ENCODE data around the gene PWWP2B.

The PWWP2B gene

GRCh38 chr10:132436861-132437410 lies 39.9 kb downstream of the PWWP2B start:
- no peak overlapping the region for H3K4me3 ChIP-seq (ENCODE audit: low read length)
- no peak for TF ChIP-seq ZNF274 (IDR thresholded peaks at IDR 0.05; ENCODE audit: low read depth, low read length)

- no peak for TF ChIP-seq ZNF274 (IDR thresholded peaks at IDR 0.05; ENCODE audit: low read depth, low read length)
- no peak overlapping the region for H3K4me3 ChIP-seq (ENCODE audit: low read length)
Measured at GRCh38 chr10:132437541-132437950, 40.5 kb downstream of the PWWP2B start.

GRCh38 chr10:132438091-132439024 lies 41.4 kb downstream of the PWWP2B start:
- no peak overlapping the region for H3K4me3 ChIP-seq (ENCODE audit: low read length)
- TF ChIP-seq ZNF274 (IDR thresholded peaks at IDR 0.05; ENCODE audit: low read depth, low read length): no peak

GRCh38 chr10:132439025-132439388 lies 42.0 kb downstream of the PWWP2B start:
- no peak overlapping the region for H3K4me3 ChIP-seq (ENCODE audit: low read length)
- no peak for TF ChIP-seq ZNF274 (IDR thresholded peaks at IDR 0.05; ENCODE audit: low read depth, low read length)

- TF ChIP-seq ZNF274 (IDR thresholded peaks at IDR 0.05; ENCODE audit: low read depth, low read length): no peak
- no peak overlapping the region for H3K4me3 ChIP-seq (ENCODE audit: low read length)
Measured at GRCh38 chr10:132439424-132440163, 42.6 kb downstream of the PWWP2B start.

- peak; percentile 58 for TF ChIP-seq ZNF274 (IDR thresholded peaks at IDR 0.05; ENCODE audit: low read depth, low read length)
- no peak overlapping the region for H3K4me3 ChIP-seq (ENCODE audit: low read length)
Measured at GRCh38 chr10:132440791-132441565, 44.0 kb downstream of the PWWP2B start.

- H3K4me3 ChIP-seq (ENCODE audit: low read length): no peak overlapping the region
- TF ChIP-seq ZNF274 (IDR thresholded peaks at IDR 0.05; ENCODE audit: low read depth, low read length): no peak
Measured at GRCh38 chr10:132441818-132442524, 45.0 kb downstream of the PWWP2B start.

GRCh38 chr10:132442636-132443035 lies 45.6 kb downstream of the PWWP2B start:
- no peak for TF ChIP-seq ZNF274 (IDR thresholded peaks at IDR 0.05; ENCODE audit: low read depth, low read length)
- no peak overlapping the region for H3K4me3 ChIP-seq (ENCODE audit: low read length)

- H3K4me3 ChIP-seq (ENCODE audit: low read length): no peak overlapping the region
- no peak for TF ChIP-seq ZNF274 (IDR thresholded peaks at IDR 0.05; ENCODE audit: low read depth, low read length)
Measured at GRCh38 chr10:132443605-132443982, 46.6 kb downstream of the PWWP2B start.

GRCh38 chr10:132443983-132444876 lies 47.2 kb downstream of the PWWP2B start:
- no peak for TF ChIP-seq ZNF274 (IDR thresholded peaks at IDR 0.05; ENCODE audit: low read depth, low read length)
- H3K4me3 ChIP-seq (ENCODE audit: low read length): no peak overlapping the region

GRCh38 chr10:132444877-132445351 lies 47.9 kb downstream of the PWWP2B start:
- TF ChIP-seq ZNF274 (IDR thresholded peaks at IDR 0.05; ENCODE audit: low read depth, low read length): no peak
- no peak overlapping the region for H3K4me3 ChIP-seq (ENCODE audit: low read length)

- TF ChIP-seq ZNF274 (IDR thresholded peaks at IDR 0.05; ENCODE audit: low read depth, low read length): no peak
- H3K4me3 ChIP-seq (ENCODE audit: low read length): no peak overlapping the region
Measured at GRCh38 chr10:132445516-132446194, 48.7 kb downstream of the PWWP2B start.

All from GM08714 (cell line).